Measurements from ENCODE around the gene ZNF564. TPM values are rescaled to one million over a fixed set of nuclear protein-coding genes. Genes with fewer than 3 reads are reported as not detected.

Gene ZNF564
- total RNA-seq, 4 donors from 2014 or later = 10.7 to 15.0 (median 14.3) TPM

- no peak for TF ChIP-seq CTCF (IDR thresholded peaks at IDR 0.05; ENCODE audit: low read depth)
Measured at GRCh38 chr19:12482509-12482886, 68.8 kb downstream of the ZNF564 start.

DNA sequence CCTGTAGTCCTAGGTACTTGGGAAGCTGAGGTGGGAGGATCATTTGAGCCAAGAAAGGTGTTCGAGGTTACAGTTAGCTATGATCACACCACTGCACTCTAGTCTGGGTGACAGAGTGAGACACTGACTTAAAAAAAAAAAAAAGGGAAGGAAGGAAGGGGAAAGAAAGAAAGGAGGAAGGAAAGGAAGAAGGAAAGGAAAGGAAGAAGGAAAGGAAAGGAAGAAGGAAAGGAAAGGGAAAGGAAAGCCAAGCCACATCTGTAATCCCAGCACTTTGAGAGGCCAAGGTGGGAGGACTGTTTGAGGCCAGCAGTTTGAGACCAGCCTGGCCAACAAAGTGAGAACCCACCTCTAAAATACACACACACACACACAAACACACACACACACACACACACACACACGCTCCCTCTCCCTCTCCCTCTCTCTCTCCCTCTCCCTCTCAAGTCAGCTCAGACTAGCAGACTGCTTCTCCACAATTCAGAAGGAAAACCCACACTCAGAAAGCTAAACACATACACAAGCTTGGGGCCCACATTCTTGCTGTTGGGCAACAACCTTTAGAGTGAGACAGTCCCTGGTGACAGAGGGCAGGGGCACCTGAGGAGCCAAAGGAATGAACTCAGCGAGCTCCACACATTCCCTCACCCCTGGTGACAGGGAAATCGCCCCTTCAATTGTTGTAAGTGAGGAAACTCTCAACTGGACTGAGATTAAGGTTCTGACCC, 69.3 kb downstream of the ZNF564 start:
- no peak for TF ChIP-seq CTCF (IDR thresholded peaks at IDR 0.05; ENCODE audit: low read depth)

GRCh38 chr19:12478234-12478941, 72.9 kb downstream of the ZNF564 start:
- TF ChIP-seq CTCF (IDR thresholded peaks at IDR 0.05; ENCODE audit: low read depth) = no peak

Small RNA genes within 50 kb of the gene (small RNA-seq; reads per million reads assigned to genes)
- gene MTCO1P27 (not detected), gene PPIAP20 (not detected)

Other genes starting within 250 kb of the ZNF564 start
- 1 to 10 TPM; 4.4 to 6.8 (median 5.3) TPM for gene ZNF563, start 217.8 kb downstream of the ZNF564 start, total RNA-seq
- gene ZNF442, start 185.8 kb downstream of the ZNF564 start, total RNA-seq = 1 to 10 TPM; 2.4 to 4.0 (median 3.2) TPM
- gene ZNF799, start 150.2 kb downstream of the ZNF564 start, total RNA-seq = 1 to 10 TPM; 6.2 to 7.5 (median 6.6) TPM
- 1 to 10 TPM; 4.2 to 5.9 (median 4.8) TPM for gene ZNF443, start 110.5 kb downstream of the ZNF564 start, total RNA-seq
- 1 to 10 TPM; 1.5 to 3.1 (median 2.8) TPM for gene ZNF709, start 66.7 kb downstream of the ZNF564 start, total RNA-seq
- gene ZNF490, start 59.3 kb upstream of the ZNF564 start, total RNA-seq = 1 to 10 TPM; 5.7 to 9.2 (median 7.8) TPM
- 10 to 100 TPM; 21.2 to 26.0 (median 24.9) TPM for gene ZNF791, start 59.4 kb upstream of the ZNF564 start, total RNA-seq
- gene MAN2B1, start 115.3 kb upstream of the ZNF564 start, total RNA-seq = 100 to 1,000 TPM in 2 of 4 donors, 10 to 100 TPM in 2; 61.0 to 186 (median 88.5) TPM
- gene WDR83, start 115.3 kb upstream of the ZNF564 start, total RNA-seq = 10 to 100 TPM in 1 of 4 donors, 1 to 10 TPM in 3; 5.7 to 11.6 (median 8.6) TPM
- 10 to 100 TPM; 49.9 to 85.7 (median 75.7) TPM for gene DHPS, start 130.4 kb upstream of the ZNF564 start, total RNA-seq
- gene GNG14, start 136.5 kb upstream of the ZNF564 start, total RNA-seq = not detected
- gene FBXW9, start 145.1 kb upstream of the ZNF564 start, total RNA-seq = 1 to 10 TPM; 2.6 to 3.7 (median 2.7) TPM
- 10 to 100 TPM; 42.6 to 66.3 (median 61.3) TPM for gene TNPO2, start 172.4 kb upstream of the ZNF564 start, total RNA-seq
- 100 to 1,000 TPM; 163 to 417 (median 304) TPM for gene TRIR, start 183.2 kb upstream of the ZNF564 start, total RNA-seq
- 10 to 100 TPM; 35.1 to 53.5 (median 43.4) TPM for gene GET3, start 186.0 kb upstream of the ZNF564 start, total RNA-seq
- not detected for gene BEST2, start 200.3 kb upstream of the ZNF564 start, total RNA-seq
- gene HOOK2, start 224.1 kb upstream of the ZNF564 start, total RNA-seq = 100 to 1,000 TPM in 1 of 4 donors, 10 to 100 TPM in 3; 17.1 to 290 (median 36.9) TPM
- 100 to 1,000 TPM in 3 of 4 donors, 10 to 100 TPM in 1; 77.6 to 304 (median 155) TPM for gene JUNB, start 240.0 kb upstream of the ZNF564 start, total RNA-seq